Keratinocyte (primary cell): ENCODE results near the gene EXOC4.

Experiments
- EZH2 ChIP-seq: IDR thresholded peaks from one replicate; pipeline ENCODE4 v1.6.1; 2012; ENCODE audit warnings: inconsistent platforms, mild to moderate bottlenecking, low read length, moderate library complexity
- TF ChIP-seq, protein P1 (sequence below), 3 experiments: IDR thresholded peaks in 1 of 3; conservative IDR thresholded peaks in 1 of 3; optimal IDR thresholded peaks in 1 of 3; 2 replicates in 2 of 3; 3 replicates in 1 of 3; pipeline versions ENCODE3 to v1.5.1; 2011; ENCODE audit warnings: low read length in 3 of 3, mild to moderate bottlenecking in 3 of 3, moderate library complexity in 2 of 3, control low read depth in 1 of 3, inconsistent platforms in 1 of 3; ENCODE audit not compliant: insufficient read depth in 2 of 3; ENCODE audit errors: extremely low read depth in 1 of 3

DNA sequence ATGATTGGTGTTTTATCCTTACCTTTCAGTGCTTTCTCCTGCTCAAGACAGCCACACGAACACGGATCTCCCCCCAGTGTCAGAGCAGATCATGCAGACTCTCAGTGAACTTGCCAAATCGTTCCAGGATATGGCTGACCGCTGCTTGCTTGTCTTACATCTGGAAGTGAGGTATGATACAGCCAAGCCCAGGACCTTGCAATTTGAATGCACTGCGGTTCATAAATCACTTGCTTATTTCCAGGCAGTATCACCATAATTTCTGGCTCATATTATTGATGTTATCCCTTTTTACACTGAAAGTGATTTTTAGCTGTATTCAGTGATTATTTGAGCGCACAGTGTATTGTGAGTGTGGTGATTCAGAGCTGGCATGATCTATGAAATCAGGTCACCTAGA lies 744.6 kb downstream of the EXOC4 start:
- TF ChIP-seq, protein P1, sequence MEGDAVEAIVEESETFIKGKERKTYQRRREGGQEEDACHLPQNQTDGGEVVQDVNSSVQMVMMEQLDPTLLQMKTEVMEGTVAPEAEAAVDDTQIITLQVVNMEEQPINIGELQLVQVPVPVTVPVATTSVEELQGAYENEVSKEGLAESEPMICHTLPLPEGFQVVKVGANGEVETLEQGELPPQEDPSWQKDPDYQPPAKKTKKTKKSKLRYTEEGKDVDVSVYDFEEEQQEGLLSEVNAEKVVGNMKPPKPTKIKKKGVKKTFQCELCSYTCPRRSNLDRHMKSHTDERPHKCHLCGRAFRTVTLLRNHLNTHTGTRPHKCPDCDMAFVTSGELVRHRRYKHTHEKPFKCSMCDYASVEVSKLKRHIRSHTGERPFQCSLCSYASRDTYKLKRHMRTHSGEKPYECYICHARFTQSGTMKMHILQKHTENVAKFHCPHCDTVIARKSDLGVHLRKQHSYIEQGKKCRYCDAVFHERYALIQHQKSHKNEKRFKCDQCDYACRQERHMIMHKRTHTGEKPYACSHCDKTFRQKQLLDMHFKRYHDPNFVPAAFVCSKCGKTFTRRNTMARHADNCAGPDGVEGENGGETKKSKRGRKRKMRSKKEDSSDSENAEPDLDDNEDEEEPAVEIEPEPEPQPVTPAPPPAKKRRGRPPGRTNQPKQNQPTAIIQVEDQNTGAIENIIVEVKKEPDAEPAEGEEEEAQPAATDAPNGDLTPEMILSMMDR (optimal IDR thresholded peaks at IDR 0.05 in 1 of 3, IDR thresholded peaks at IDR 0.05 in 1 of 3, conservative IDR thresholded peaks at IDR 0.05 in 1 of 3; ENCODE audit: extremely low read depth in 1 of 3, insufficient read depth in 2 of 3, low read length in 3 of 3), result no peak
- no peak for TF ChIP-seq EZH2
